Stimulated activated effector memory CD8-positive, alpha-beta T cell treated with anti-CD3 and anti-CD28 coated beads, Interleukin-12 subunit alpha, Interleukin-12 subunit beta, amount 100 ng/mL, for 72 hours (primary cell): ENCODE measurements around the gene ECHS1.
"Not testable (repeated sequence)": the region's sequence is repeated elsewhere in the genome, so short reads cannot be mapped to it uniquely, and the experiment has no call there.

Experiments
- ATAC-seq: fragments of 150-1000 bp; cut with Tn5 transposase; 2 replicates; pipeline ENCODE4 v1.10.0; 2021
- DNase-seq, 2 donors: peaks; one replicate each; pipeline ENCODE4 v3.0.0; 2021 to 2022; ENCODE audit warnings: low spot score in 2 of 2
- H3K27ac Mint-ChIP-seq: one replicate; pipeline ENCODE4 v1.8.0; 2022; ENCODE audit warnings: mild to moderate bottlenecking, mixed read lengths
- H3K36me3 Mint-ChIP-seq: one replicate; pipeline ENCODE4 v1.8.0; 2022; ENCODE audit warnings: mild to moderate bottlenecking, mixed read lengths
- H3K4me1 Mint-ChIP-seq: one replicate; pipeline ENCODE4 v1.8.0; 2022; ENCODE audit warnings: mixed read lengths
- H3K4me3 Mint-ChIP-seq: one replicate; pipeline ENCODE4 v1.8.0; 2022; ENCODE audit warnings: mild to moderate bottlenecking, mixed read lengths
- H3K9me3 Mint-ChIP-seq: one replicate; pipeline ENCODE4 v1.8.0; 2022; ENCODE audit warnings: mixed read lengths

The ECHS1 gene

GRCh38 chr10:133373174-133374090, at the start of gene ECHS1:
ECHS1 (minus strand) TSS chr10:133373354; CDS start chr10:133373333, 21 bp downstream.
- peak; percentile 97 for ATAC-seq
- Mint-ChIP-seq H3K9me3 (no peaks in the 10 kb centered on the region), H3K27ac (peak within 1 kb of the TSS; percentile 91), H3K36me3 (peaks cover 23% of the 10 kb centered on the region), H3K4me1 (peaks cover 21% of the 10 kb centered on the region), H3K4me3 (peak within 1 kb of the TSS; percentile 85)
- DNase-seq, result peak; percentile 98 to 99

- H3K4me3 Mint-ChIP-seq, result peak overlapping the region; percentile 58
These were observed 49.2 kb upstream of the ECHS1 start for GRCh38 chr10:133422223-133422806.

GRCh38 chr10:133421336-133422222, 48.4 kb upstream of the ECHS1 start:
- DNase-seq, result no peak
- H3K4me3 Mint-ChIP-seq, result peak overlapping the region; percentile 20
- peaks cover 11% of the 10 kb centered on the region for H3K36me3 Mint-ChIP-seq
- H3K27ac Mint-ChIP-seq, result no peak overlapping the region
- peak; percentile 3 for ATAC-seq
- H3K4me1 Mint-ChIP-seq, result peaks cover 12% of the 10 kb centered on the region
- no peaks in the 10 kb centered on the region for H3K9me3 Mint-ChIP-seq

More at GRCh38 chr10:133422223-133422806, 49.2 kb upstream of the ECHS1 start:
- ATAC-seq (no peak), DNase-seq (no peak)
- peaks cover 12% of the 10 kb centered on the region for H3K4me1 Mint-ChIP-seq
- no peak overlapping the region for H3K27ac Mint-ChIP-seq
- H3K36me3 Mint-ChIP-seq, result peaks cover 11% of the 10 kb centered on the region
- no peaks in the 10 kb centered on the region for H3K9me3 Mint-ChIP-seq

- H3K4me3 Mint-ChIP-seq, result no peak overlapping the region
- no peaks in the 10 kb centered on the region for H3K9me3 Mint-ChIP-seq
- H3K27ac Mint-ChIP-seq, result no peak overlapping the region
- DNase-seq, result no peak
- peaks cover 17% of the 10 kb centered on the region for H3K36me3 Mint-ChIP-seq
- peak; percentile 9 for ATAC-seq
- peaks cover 12% of the 10 kb centered on the region for H3K4me1 Mint-ChIP-seq
These were observed 47.4 kb upstream of the ECHS1 start for GRCh38 chr10:133420579-133420978.

- Mint-ChIP-seq H3K36me3 (peaks cover 23% of the 10 kb centered on the region), H3K9me3 (no peaks in the 10 kb centered on the region), H3K4me1 (peaks cover 12% of the 10 kb centered on the region), H3K4me3 (no peak overlapping the region), H3K27ac (no peak overlapping the region)
- no peak for ATAC-seq
- DNase-seq, result no peak
These were observed 46.9 kb upstream of the ECHS1 start for GRCh38 chr10:133420028-133420427.

GRCh38 chr10:133419211-133419950, 46.2 kb upstream of the ECHS1 start:
- Mint-ChIP-seq H3K9me3 (no peaks in the 10 kb centered on the region), H3K27ac (peak overlapping the region; percentile 48), H3K4me1 (peaks cover 12% of the 10 kb centered on the region), H3K36me3 (peaks cover 29% of the 10 kb centered on the region), H3K4me3 (no peak overlapping the region)
- no peak for ATAC-seq
- no peak for DNase-seq

GRCh38 chr10:133418289-133418993, 45.3 kb upstream of the ECHS1 start:
- H3K4me1 Mint-ChIP-seq, result peaks cover 12% of the 10 kb centered on the region
- H3K4me3 Mint-ChIP-seq, result no peak overlapping the region

GRCh38 chr10:133415752-133416151, 42.6 kb upstream of the ECHS1 start:
- H3K4me1 Mint-ChIP-seq, result peaks cover 6% of the 10 kb centered on the region
- H3K4me3 Mint-ChIP-seq, result no peak overlapping the region
- peaks cover 10% of the 10 kb centered on the region for H3K9me3 Mint-ChIP-seq
- peaks cover 60% of the 10 kb centered on the region for H3K36me3 Mint-ChIP-seq
- DNase-seq, result no peak
- ATAC-seq, result no peak
- no peak overlapping the region for H3K27ac Mint-ChIP-seq

More at GRCh38 chr10:133418289-133418993, 45.3 kb upstream of the ECHS1 start:
- H3K27ac Mint-ChIP-seq, result no peak overlapping the region
- no peak for DNase-seq
- H3K9me3 Mint-ChIP-seq, result no peaks in the 10 kb centered on the region
- peaks cover 37% of the 10 kb centered on the region for H3K36me3 Mint-ChIP-seq
- no peak for ATAC-seq

GRCh38 chr10:133414401-133414800, 41.2 kb upstream of the ECHS1 start:
- ATAC-seq, H3K4me3 Mint-ChIP-seq, DNase-seq, H3K4me1 Mint-ChIP-seq, H3K27ac Mint-ChIP-seq: not testable (repeated sequence)
- Mint-ChIP-seq H3K9me3 (peaks cover 13% of the 10 kb centered on the region), H3K36me3 (peaks cover 66% of the 10 kb centered on the region)

- no peak for ATAC-seq
- no peak overlapping the region for H3K27ac Mint-ChIP-seq
- H3K4me3 Mint-ChIP-seq, result no peak overlapping the region
- peaks cover 25% of the 10 kb centered on the region for H3K4me1 Mint-ChIP-seq
- H3K9me3 Mint-ChIP-seq, result peaks cover 13% of the 10 kb centered on the region
- peaks cover 87% of the 10 kb centered on the region for H3K36me3 Mint-ChIP-seq
- no peak for DNase-seq
These were observed 39.2 kb upstream of the ECHS1 start for GRCh38 chr10:133412381-133412711.

GRCh38 chr10:133411523-133412380, 38.6 kb upstream of the ECHS1 start:
- DNase-seq, result no peak
- peaks cover 25% of the 10 kb centered on the region for H3K4me1 Mint-ChIP-seq
- peaks cover 93% of the 10 kb centered on the region for H3K36me3 Mint-ChIP-seq
- no peak overlapping the region for H3K4me3 Mint-ChIP-seq
- ATAC-seq, result no peak
- peaks cover 13% of the 10 kb centered on the region for H3K9me3 Mint-ChIP-seq
- no peak overlapping the region for H3K27ac Mint-ChIP-seq

- DNase-seq, result no peak
- peak overlapping the region; percentile 26 for H3K4me3 Mint-ChIP-seq
- H3K27ac Mint-ChIP-seq, result peak overlapping the region; percentile 65
- ATAC-seq, result peak; percentile 47
- H3K36me3 Mint-ChIP-seq, result peaks cover 89% of the 10 kb centered on the region
- H3K4me1 Mint-ChIP-seq, result peaks cover 61% of the 10 kb centered on the region
- peaks cover 3% of the 10 kb centered on the region for H3K9me3 Mint-ChIP-seq
These were observed 32.8 kb upstream of the ECHS1 start for GRCh38 chr10:133405844-133406527.

GRCh38 chr10:133405272-133405671, 32.1 kb upstream of the ECHS1 start:
- Mint-ChIP-seq H3K9me3 (peaks cover 1% of the 10 kb centered on the region), H3K4me1 (peaks cover 67% of the 10 kb centered on the region), H3K27ac (no peak overlapping the region), H3K36me3 (peaks cover 89% of the 10 kb centered on the region), H3K4me3 (no peak overlapping the region)
- DNase-seq, result no peak
- no peak for ATAC-seq
